ENCODE data around the gene PRLH.
"Not testable (repeated sequence)": the region's sequence is repeated elsewhere in the genome, so short reads cannot be mapped to it uniquely, and the experiment has no call there.

The PRLH gene

DNA sequence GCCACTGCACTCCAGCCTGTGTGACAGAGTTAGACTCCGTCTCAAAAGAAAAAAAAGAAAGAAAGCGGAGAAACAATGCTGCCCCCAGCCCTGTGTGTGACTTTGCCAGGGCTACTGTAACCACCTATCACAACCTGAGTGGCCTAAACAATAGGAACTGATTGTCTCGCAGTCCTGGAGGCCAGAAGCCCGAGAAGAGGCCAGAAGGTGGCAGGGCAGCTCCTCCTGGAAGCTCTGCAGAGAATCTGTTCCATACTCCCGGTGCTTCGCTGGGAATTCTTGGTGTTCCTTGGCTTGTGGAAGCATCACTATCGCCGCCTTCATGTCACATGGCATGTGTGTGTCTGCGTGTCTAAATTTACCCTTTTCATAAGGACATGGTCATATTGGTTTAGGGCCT, 38.6 kb downstream of the PRLH start:
- Histone ChIP-seq H3K36me3 (ENCODE audit: insufficient read depth, insufficient read length, low read length) (no peaks in the 10 kb centered on the region), H3K4me1 (ENCODE audit: insufficient read depth, insufficient read length) (peaks cover 13% of the 10 kb centered on the region), H3K4me3 (ENCODE audit: insufficient read length, low read depth) (no peak overlapping the region), H3K9ac (ENCODE audit: insufficient read length, low read depth) (no peak overlapping the region), H3K27me3 (ENCODE audit: insufficient read depth, insufficient read length) (no peaks in the 10 kb centered on the region), H3K9me3 (ENCODE audit: insufficient read depth, low read length) (peaks cover 13% of the 10 kb centered on the region; the same call in 1 of the 2 replicates)
- no peak for TF ChIP-seq SUZ12 (IDR thresholded peaks at IDR 0.05; ENCODE audit: extremely low read depth, insufficient read depth, insufficient read length)
- TF ChIP-seq YY1 (IDR thresholded peaks at IDR 0.05; ENCODE audit: insufficient read depth, insufficient read length) = no peak
- no peak for TF ChIP-seq ZNF274 (IDR thresholded peaks at IDR 0.05; ENCODE audit: low read depth, low read length)
- DNase-seq (ENCODE audit: low read depth, low spot score) = no peak

- DNase-seq (ENCODE audit: low read depth, low spot score); H3K4me1 ChIP-seq (ENCODE audit: insufficient read depth, insufficient read length); H3K9ac ChIP-seq (ENCODE audit: insufficient read length, low read depth); H3K27me3 ChIP-seq (ENCODE audit: insufficient read depth, insufficient read length); H3K4me3 ChIP-seq (ENCODE audit: insufficient read length, low read depth); H3K36me3 ChIP-seq (ENCODE audit: insufficient read depth, insufficient read length, low read length): not testable (repeated sequence)
- H3K9me3 ChIP-seq (ENCODE audit: insufficient read depth, low read length) = peaks cover 13% of the 10 kb centered on the region; the same call in 1 of the 2 replicates
These were observed 40.1 kb downstream of the PRLH start for GRCh38 chr2:237606522-237606921.

GRCh38 chr2:237612527-237613357, 46.4 kb downstream of the PRLH start:
- Histone ChIP-seq H3K27me3 (ENCODE audit: insufficient read depth, insufficient read length) (no peaks in the 10 kb centered on the region), H3K4me1 (ENCODE audit: insufficient read depth, insufficient read length) (peaks cover 19% of the 10 kb centered on the region), H3K4me3 (ENCODE audit: insufficient read length, low read depth) (no peak overlapping the region), H3K9ac (ENCODE audit: insufficient read length, low read depth) (peak overlapping the region; percentile 25), H3K9me3 (ENCODE audit: insufficient read depth, low read length) (no peaks in the 10 kb centered on the region), H3K36me3 (ENCODE audit: insufficient read depth, insufficient read length, low read length) (no peaks in the 10 kb centered on the region)
- no peak for DNase-seq (ENCODE audit: low read depth, low spot score)
- TF ChIP-seq SUZ12 (IDR thresholded peaks at IDR 0.05; ENCODE audit: extremely low read depth, insufficient read depth, insufficient read length) (no peak), ZNF274 (IDR thresholded peaks at IDR 0.05; ENCODE audit: low read depth, low read length) (no peak), YY1 (IDR thresholded peaks at IDR 0.05; ENCODE audit: insufficient read depth, insufficient read length) (no peak)

DNA sequence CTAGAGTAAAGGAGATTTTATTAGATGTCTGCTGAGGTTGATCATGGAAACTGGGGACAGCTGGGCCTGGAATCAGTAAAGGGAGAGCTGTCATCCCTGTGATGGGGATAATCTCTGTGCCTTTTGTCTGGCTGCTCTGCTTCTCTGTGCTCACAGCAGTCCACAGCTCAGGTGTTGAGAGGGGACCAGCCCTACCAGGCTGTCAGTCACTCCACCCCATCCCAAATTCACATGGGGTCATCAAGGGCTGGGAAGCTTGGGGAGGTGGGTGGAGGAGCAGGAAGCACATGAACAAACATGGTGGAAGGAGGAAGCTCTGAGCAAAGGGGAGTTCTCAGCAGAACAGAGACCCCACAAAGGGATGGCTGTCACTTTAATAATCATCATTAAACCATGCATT, 47.3 kb downstream of the PRLH start:
- Histone ChIP-seq H3K9ac (ENCODE audit: insufficient read length, low read depth) (no peak overlapping the region), H3K36me3 (ENCODE audit: insufficient read depth, insufficient read length, low read length) (no peaks in the 10 kb centered on the region), H3K9me3 (ENCODE audit: insufficient read depth, low read length) (no peaks in the 10 kb centered on the region), H3K27me3 (ENCODE audit: insufficient read depth, insufficient read length) (no peaks in the 10 kb centered on the region), H3K4me3 (ENCODE audit: insufficient read length, low read depth) (no peak overlapping the region), H3K4me1 (ENCODE audit: insufficient read depth, insufficient read length) (peaks cover 19% of the 10 kb centered on the region)
- no peak for TF ChIP-seq YY1 (IDR thresholded peaks at IDR 0.05; ENCODE audit: insufficient read depth, insufficient read length)
- no peak for TF ChIP-seq SUZ12 (IDR thresholded peaks at IDR 0.05; ENCODE audit: extremely low read depth, insufficient read depth, insufficient read length)
- TF ChIP-seq ZNF274 (IDR thresholded peaks at IDR 0.05; ENCODE audit: low read depth, low read length) = no peak
- no peak for DNase-seq (ENCODE audit: low read depth, low spot score)

DNA sequence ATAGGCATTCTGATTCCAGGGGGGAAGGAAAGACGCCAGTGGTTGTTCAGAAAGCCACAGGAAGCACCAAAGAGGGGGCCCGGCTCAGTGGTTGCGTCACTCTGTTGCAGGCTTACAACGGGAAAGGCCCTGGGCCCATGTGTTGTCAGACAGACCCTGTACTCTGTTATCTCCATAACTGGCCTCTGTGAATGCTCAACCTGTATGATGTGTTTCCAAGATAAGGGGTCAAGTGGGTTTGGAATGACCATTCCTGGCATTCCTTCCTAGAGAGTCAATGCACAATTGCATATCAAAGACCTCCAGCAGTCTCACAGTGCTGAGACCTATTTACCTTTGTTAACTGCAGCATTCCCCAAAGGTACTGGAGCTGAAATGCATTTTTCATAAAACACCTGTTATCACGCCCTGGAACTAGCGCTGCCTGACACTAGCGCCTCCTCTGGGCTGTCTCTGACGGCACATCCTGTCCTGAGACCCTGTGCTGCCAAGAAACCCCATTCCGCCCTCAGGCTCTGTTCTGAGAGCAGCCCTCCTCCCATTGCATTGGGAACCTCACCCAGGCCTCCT, 47.9 kb downstream of the PRLH start:
- H3K9ac ChIP-seq (ENCODE audit: insufficient read length, low read depth) = no peak overlapping the region
- H3K4me3 ChIP-seq (ENCODE audit: insufficient read length, low read depth) = no peak overlapping the region
- H3K27me3 ChIP-seq (ENCODE audit: insufficient read depth, insufficient read length) = no peaks in the 10 kb centered on the region
- DNase-seq (ENCODE audit: low read depth, low spot score) = peak; percentile 83
- TF ChIP-seq ZNF274 (IDR thresholded peaks at IDR 0.05; ENCODE audit: low read depth, low read length) = no peak
- TF ChIP-seq SUZ12 (IDR thresholded peaks at IDR 0.05; ENCODE audit: extremely low read depth, insufficient read depth, insufficient read length) = no peak
- no peak for TF ChIP-seq YY1 (IDR thresholded peaks at IDR 0.05; ENCODE audit: insufficient read depth, insufficient read length)
- H3K9me3 ChIP-seq (ENCODE audit: insufficient read depth, low read length) = no peaks in the 10 kb centered on the region
- peaks cover 19% of the 10 kb centered on the region for H3K4me1 ChIP-seq (ENCODE audit: insufficient read depth, insufficient read length)
- H3K36me3 ChIP-seq (ENCODE audit: insufficient read depth, insufficient read length, low read length) = no peaks in the 10 kb centered on the region

- Histone ChIP-seq H3K4me3 (ENCODE audit: insufficient read length, low read depth) (no peak overlapping the region), H3K4me1 (ENCODE audit: insufficient read depth, insufficient read length) (peaks cover 19% of the 10 kb centered on the region)
These were observed 49.4 kb downstream of the PRLH start for GRCh38 chr2:237615631-237616249.

DNA sequence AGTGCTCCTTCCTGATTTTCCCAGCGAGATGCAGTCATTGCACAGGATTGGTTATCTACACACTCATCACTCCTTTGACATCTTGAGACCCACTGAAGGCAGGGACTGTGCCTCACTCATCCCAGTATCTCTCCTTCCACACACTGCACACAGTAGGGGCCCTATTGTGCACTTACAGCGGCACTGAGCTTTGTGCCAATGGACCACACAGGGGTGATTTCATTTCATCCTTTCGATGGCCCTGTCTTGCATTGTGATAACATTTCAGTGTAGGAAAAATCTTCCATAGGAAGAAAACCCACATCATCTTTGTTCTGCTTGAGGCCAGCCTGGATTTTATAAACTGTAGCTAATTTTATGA, 50.0 kb downstream of the PRLH start:
- H3K4me3 ChIP-seq (ENCODE audit: insufficient read length, low read depth) = no peak overlapping the region

More at GRCh38 chr2:237615631-237616249, 49.4 kb downstream of the PRLH start:
- H3K36me3 ChIP-seq (ENCODE audit: insufficient read depth, insufficient read length, low read length) = no peaks in the 10 kb centered on the region
- TF ChIP-seq ZNF274 (IDR thresholded peaks at IDR 0.05; ENCODE audit: low read depth, low read length) (no peak), SUZ12 (IDR thresholded peaks at IDR 0.05; ENCODE audit: extremely low read depth, insufficient read depth, insufficient read length) (no peak), YY1 (IDR thresholded peaks at IDR 0.05; ENCODE audit: insufficient read depth, insufficient read length) (no peak)
- H3K9ac ChIP-seq (ENCODE audit: insufficient read length, low read depth) = no peak overlapping the region
- no peaks in the 10 kb centered on the region for H3K27me3 ChIP-seq (ENCODE audit: insufficient read depth, insufficient read length)
- no peaks in the 10 kb centered on the region for H3K9me3 ChIP-seq (ENCODE audit: insufficient read depth, low read length)
- DNase-seq (ENCODE audit: low read depth, low spot score) = no peak

More for the DNA sequence above, 50.0 kb downstream of the PRLH start:
- TF ChIP-seq ZNF274 (IDR thresholded peaks at IDR 0.05; ENCODE audit: low read depth, low read length) (no peak), SUZ12 (IDR thresholded peaks at IDR 0.05; ENCODE audit: extremely low read depth, insufficient read depth, insufficient read length) (no peak)
- Histone ChIP-seq H3K9me3 (ENCODE audit: insufficient read depth, low read length) (no peaks in the 10 kb centered on the region), H3K4me1 (ENCODE audit: insufficient read depth, insufficient read length) (peaks cover 19% of the 10 kb centered on the region), H3K36me3 (ENCODE audit: insufficient read depth, insufficient read length, low read length) (no peaks in the 10 kb centered on the region), H3K27me3 (ENCODE audit: insufficient read depth, insufficient read length) (no peaks in the 10 kb centered on the region), H3K9ac (ENCODE audit: insufficient read length, low read depth) (no peak overlapping the region)
- no peak for DNase-seq (ENCODE audit: low read depth, low spot score)

Measured in NT2/D1 (cell line).